Measurements from ENCODE around the gene VPS33A. TPM values are rescaled to one million over a fixed set of nuclear protein-coding genes. Genes with fewer than 3 reads are reported as not detected.
"Not testable (repeated sequence)": the region's sequence is repeated elsewhere in the genome, so short reads cannot be mapped to it uniquely, and the experiment has no call there.

VPS33A gene
- total RNA-seq, 1 experiment from 2014 or later = 37.6 TPM

DNA sequence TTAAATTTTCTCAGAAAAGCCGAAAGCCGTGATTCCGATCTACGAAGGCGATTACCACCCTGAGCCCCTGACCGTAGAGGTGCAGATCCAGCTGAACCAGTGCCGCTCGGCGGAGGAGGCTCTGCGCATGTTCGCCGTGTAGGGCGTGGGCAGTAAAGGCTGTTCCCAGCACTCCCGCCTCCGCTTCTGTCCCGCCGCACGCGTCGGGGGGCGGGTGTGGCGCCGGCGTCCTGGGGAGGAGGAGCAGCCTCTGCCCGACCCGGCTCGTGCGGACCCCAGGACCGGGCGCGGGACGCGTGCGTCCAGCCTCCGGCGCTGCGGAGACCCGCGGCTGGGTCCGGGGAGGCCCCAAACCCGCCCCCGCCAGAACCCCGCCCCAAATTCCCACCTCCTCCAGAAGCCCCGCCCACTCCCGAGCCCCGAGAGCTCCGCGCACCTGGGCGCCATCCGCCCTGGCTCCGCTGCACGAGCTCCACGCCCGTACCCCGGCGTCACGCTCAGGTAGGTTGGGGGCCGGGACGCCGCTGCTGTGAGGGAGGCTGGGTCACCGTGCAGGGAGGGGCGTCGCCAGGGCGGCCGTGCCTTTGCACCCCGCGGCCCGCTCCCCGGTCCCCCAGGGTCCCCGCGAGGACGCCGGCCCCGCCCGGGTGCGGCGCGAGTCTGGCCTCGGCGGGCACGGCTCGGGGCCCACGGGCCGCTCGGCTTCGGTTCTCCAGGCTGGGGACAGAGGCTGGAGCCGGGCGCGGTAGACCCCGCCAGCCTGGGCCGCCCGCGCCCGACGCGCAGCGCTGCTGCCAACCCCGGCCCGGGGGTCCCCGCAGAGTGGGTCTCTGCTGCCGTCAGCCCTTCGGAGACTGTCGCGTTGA, 62.8 kb downstream of the VPS33A start, which contains the start of gene B3GNT4:
Gene B3GNT4, plus strand, starts transcription at position 409 of the 866 bp plus-strand sequence. CDS start 910 bp downstream, outside the sequence.
- Mint-ChIP-seq H3K36me3 (peaks cover 12% of the 10 kb centered on the region), H3K4me3 (peak within 1 kb of the TSS; percentile 74), H3K27me3 (ENCODE audit: low read depth) (peaks cover 47% of the 10 kb centered on the region), H3K9me3 (no peaks in the 10 kb centered on the region), H3K27ac (no peak within 1 kb of the TSS), H3K4me1 (peaks cover 22% of the 10 kb centered on the region)
- peak; percentile 53 for ATAC-seq
- TF ChIP-seq, protein P1, sequence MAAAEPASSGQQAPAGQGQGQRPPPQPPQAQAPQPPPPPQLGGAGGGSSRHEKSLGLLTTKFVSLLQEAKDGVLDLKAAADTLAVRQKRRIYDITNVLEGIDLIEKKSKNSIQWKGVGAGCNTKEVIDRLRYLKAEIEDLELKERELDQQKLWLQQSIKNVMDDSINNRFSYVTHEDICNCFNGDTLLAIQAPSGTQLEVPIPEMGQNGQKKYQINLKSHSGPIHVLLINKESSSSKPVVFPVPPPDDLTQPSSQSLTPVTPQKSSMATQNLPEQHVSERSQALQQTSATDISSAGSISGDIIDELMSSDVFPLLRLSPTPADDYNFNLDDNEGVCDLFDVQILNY (CRISPR knock-in tag; IDR thresholded peaks at IDR 0.05) = peak; percentile 64
- peak; percentile 88 for TF ChIP-seq ZNF232 (CRISPR knock-in tag; IDR thresholded peaks at IDR 0.05)
- TF ChIP-seq, protein P2, sequence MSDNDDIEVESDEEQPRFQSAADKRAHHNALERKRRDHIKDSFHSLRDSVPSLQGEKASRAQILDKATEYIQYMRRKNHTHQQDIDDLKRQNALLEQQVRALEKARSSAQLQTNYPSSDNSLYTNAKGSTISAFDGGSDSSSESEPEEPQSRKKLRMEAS (CRISPR knock-in tag; IDR thresholded peaks at IDR 0.05) = peak; percentile 69
- TF ChIP-seq, protein P3, sequence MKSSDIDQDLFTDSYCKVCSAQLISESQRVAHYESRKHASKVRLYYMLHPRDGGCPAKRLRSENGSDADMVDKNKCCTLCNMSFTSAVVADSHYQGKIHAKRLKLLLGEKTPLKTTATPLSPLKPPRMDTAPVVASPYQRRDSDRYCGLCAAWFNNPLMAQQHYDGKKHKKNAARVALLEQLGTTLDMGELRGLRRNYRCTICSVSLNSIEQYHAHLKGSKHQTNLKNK (CRISPR knock-in tag; IDR thresholded peaks at IDR 0.05) = no peak
- TF ChIP-seq CBFB (CRISPR knock-in tag; IDR thresholded peaks at IDR 0.05; ENCODE audit: low read depth) = 0 out of 2 replicates have a peak, but pooled peaks have one; percentile 34
- peak; percentile 73 for DNase-seq (ENCODE audit: low spot score)
- ChIA-PET CTCF (interaction anchor here (0.6 to 2.0 kb wide), 15 partner anchors 13 to 1060 kb away, joined by 3 to 6 read pairs (median 4); partner anchors contain the start of genes CFAP251, LRRC43 and RHOF), POLR2A (interaction anchor here (0.5 to 3.6 kb wide), 4 partner anchors 23 to 1400 kb away, joined by 3 to 15 read pairs (median 6); partner anchors contain the start of gene DIABLO)

DNA sequence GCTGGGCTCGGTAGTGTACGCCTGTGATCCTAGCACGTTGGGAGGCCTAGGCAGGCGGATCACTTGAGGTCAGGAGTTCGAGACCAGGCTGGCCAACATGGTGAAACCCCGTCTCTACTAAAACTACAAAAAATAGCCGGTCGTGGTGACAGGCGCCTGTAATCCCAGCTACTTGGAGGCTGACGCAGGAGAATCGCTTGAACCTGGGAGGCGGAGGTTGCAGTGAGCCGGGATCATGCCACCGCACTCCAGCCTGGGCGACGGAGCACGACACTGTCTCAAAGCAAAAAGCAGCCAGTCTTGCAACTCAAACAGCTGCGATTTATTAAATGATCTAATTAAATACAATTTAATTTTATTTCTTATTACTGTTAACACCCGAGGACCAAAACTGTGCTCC, 63.5 kb downstream of the VPS33A start:
- not testable (repeated sequence) for ATAC-seq; H3K27ac Mint-ChIP-seq; H3K36me3 Mint-ChIP-seq; DNase-seq (ENCODE audit: low spot score); H3K9me3 Mint-ChIP-seq
- peaks cover 47% of the 10 kb centered on the region for H3K27me3 Mint-ChIP-seq (ENCODE audit: low read depth)
- H3K4me1 Mint-ChIP-seq = peaks cover 17% of the 10 kb centered on the region
- ChIA-PET CTCF (interaction anchor here (1.3 to 1.5 kb wide), 3 partner anchors 20 to 409 kb away, joined by 4 read pairs; partner anchors contain the start of genes LRRC43 and RHOF), POLR2A (interaction anchor here (0.5 to 3.6 kb wide), 3 partner anchors 23 to 253 kb away, joined by 3 to 15 read pairs (median 7); partner anchors contain the start of gene DIABLO)
- H3K4me3 Mint-ChIP-seq = peak overlapping the region; percentile 74
- 0 out of 2 replicates have a peak, but pooled peaks have one; percentile 20 for TF ChIP-seq SP1 (CRISPR knock-in tag; conservative IDR thresholded peaks at IDR 0.05)

DNA sequence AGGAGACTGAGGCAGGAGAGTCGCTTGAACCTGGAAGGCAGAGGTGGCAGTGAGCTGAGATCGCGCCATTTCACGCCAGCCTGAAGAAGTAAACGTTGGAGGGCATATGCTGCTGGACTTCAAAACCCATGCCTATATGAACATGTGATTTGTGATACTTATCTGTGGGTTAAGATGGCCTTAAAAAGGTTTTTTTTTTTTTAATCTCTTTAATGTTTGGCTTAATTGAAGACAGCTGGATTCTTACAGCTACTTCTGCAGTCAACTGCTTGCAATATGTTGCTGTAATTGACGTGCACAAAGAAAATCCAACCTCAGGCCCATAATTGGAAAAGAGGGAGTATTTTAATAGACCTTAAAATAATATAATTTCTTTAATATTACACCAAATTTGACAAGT, 64.3 kb downstream of the VPS33A start:
- no peak overlapping the region for H3K27ac Mint-ChIP-seq
- ChIA-PET POLR2A (interaction anchor here (0.7 kb wide), 1 partner anchor 1369 kb away, joined by 3 read pairs; no protein-coding TSS in a partner anchor), CTCF (interaction anchor here (1.6 kb wide), 1 partner anchor 11 kb away, joined by 6 read pairs; no protein-coding TSS in a partner anchor)
- no peak overlapping the region for H3K4me3 Mint-ChIP-seq
- ATAC-seq (no peak), DNase-seq (ENCODE audit: low spot score) (no peak)
- H3K27me3 Mint-ChIP-seq (ENCODE audit: low read depth) = peaks cover 47% of the 10 kb centered on the region
- no peaks in the 10 kb centered on the region for H3K9me3 Mint-ChIP-seq
- no peaks in the 10 kb centered on the region for H3K36me3 Mint-ChIP-seq
- TF ChIP-seq ZNF423 (CRISPR knock-in tag; IDR thresholded peaks at IDR 0.05) (no peak), ZNF138 (CRISPR knock-in tag; conservative IDR thresholded peaks at IDR 0.05) (no peak), GTF2I (CRISPR knock-in tag; conservative IDR thresholded peaks at IDR 0.05) (no peak), ZNF263 (CRISPR knock-in tag; IDR thresholded peaks at IDR 0.05; ENCODE audit: low read depth) (no peak), FOXK1 (CRISPR knock-in tag; IDR thresholded peaks at IDR 0.05) (no peak), TEAD4 (CRISPR knock-in tag; IDR thresholded peaks at IDR 0.05) (no peak), ATF1 (CRISPR knock-in tag; IDR thresholded peaks at IDR 0.05) (no peak), GRHL2 (CRISPR knock-in tag; IDR thresholded peaks at IDR 0.05; ENCODE audit: insufficient replicate concordance, severe bottlenecking) (no peak), CREB1 (CRISPR knock-in tag; IDR thresholded peaks at IDR 0.05) (no peak)
- TF ChIP-seq, protein P4, sequence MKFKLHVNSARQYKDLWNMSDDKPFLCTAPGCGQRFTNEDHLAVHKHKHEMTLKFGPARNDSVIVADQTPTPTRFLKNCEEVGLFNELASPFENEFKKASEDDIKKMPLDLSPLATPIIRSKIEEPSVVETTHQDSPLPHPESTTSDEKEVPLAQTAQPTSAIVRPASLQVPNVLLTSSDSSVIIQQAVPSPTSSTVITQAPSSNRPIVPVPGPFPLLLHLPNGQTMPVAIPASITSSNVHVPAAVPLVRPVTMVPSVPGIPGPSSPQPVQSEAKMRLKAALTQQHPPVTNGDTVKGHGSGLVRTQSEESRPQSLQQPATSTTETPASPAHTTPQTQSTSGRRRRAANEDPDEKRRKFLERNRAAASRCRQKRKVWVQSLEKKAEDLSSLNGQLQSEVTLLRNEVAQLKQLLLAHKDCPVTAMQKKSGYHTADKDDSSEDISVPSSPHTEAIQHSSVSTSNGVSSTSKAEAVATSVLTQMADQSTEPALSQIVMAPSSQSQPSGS (CRISPR knock-in tag; IDR thresholded peaks at IDR 0.05; ENCODE audit: borderline replicate concordance, low read depth) = no peak
- TF ChIP-seq, protein P5, sequence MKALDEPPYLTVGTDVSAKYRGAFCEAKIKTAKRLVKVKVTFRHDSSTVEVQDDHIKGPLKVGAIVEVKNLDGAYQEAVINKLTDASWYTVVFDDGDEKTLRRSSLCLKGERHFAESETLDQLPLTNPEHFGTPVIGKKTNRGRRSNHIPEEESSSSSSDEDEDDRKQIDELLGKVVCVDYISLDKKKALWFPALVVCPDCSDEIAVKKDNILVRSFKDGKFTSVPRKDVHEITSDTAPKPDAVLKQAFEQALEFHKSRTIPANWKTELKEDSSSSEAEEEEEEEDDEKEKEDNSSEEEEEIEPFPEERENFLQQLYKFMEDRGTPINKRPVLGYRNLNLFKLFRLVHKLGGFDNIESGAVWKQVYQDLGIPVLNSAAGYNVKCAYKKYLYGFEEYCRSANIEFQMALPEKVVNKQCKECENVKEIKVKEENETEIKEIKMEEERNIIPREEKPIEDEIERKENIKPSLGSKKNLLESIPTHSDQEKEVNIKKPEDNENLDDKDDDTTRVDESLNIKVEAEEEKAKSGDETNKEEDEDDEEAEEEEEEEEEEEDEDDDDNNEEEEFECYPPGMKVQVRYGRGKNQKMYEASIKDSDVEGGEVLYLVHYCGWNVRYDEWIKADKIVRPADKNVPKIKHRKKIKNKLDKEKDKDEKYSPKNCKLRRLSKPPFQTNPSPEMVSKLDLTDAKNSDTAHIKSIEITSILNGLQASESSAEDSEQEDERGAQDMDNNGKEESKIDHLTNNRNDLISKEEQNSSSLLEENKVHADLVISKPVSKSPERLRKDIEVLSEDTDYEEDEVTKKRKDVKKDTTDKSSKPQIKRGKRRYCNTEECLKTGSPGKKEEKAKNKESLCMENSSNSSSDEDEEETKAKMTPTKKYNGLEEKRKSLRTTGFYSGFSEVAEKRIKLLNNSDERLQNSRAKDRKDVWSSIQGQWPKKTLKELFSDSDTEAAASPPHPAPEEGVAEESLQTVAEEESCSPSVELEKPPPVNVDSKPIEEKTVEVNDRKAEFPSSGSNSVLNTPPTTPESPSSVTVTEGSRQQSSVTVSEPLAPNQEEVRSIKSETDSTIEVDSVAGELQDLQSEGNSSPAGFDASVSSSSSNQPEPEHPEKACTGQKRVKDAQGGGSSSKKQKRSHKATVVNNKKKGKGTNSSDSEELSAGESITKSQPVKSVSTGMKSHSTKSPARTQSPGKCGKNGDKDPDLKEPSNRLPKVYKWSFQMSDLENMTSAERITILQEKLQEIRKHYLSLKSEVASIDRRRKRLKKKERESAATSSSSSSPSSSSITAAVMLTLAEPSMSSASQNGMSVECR (CRISPR knock-in tag; IDR thresholded peaks at IDR 0.05; ENCODE audit: borderline replicate concordance) = no peak
- TF ChIP-seq, protein P6, sequence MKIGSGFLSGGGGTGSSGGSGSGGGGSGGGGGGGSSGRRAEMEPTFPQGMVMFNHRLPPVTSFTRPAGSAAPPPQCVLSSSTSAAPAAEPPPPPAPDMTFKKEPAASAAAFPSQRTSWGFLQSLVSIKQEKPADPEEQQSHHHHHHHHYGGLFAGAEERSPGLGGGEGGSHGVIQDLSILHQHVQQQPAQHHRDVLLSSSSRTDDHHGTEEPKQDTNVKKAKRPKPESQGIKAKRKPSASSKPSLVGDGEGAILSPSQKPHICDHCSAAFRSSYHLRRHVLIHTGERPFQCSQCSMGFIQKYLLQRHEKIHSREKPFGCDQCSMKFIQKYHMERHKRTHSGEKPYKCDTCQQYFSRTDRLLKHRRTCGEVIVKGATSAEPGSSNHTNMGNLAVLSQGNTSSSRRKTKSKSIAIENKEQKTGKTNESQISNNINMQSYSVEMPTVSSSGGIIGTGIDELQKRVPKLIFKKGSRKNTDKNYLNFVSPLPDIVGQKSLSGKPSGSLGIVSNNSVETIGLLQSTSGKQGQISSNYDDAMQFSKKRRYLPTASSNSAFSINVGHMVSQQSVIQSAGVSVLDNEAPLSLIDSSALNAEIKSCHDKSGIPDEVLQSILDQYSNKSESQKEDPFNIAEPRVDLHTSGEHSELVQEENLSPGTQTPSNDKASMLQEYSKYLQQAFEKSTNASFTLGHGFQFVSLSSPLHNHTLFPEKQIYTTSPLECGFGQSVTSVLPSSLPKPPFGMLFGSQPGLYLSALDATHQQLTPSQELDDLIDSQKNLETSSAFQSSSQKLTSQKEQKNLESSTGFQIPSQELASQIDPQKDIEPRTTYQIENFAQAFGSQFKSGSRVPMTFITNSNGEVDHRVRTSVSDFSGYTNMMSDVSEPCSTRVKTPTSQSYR (CRISPR knock-in tag; IDR thresholded peaks at IDR 0.05) = no peak
- H3K4me1 Mint-ChIP-seq = peaks cover 16% of the 10 kb centered on the region
